Measurements from ENCODE around the gene TSC22D1.

TSC22D1 gene

GRCh38 chr13:44422755-44423643 lies 153.1 kb downstream of the TSC22D1 start:
- DNase-seq: no peak

GRCh38 chr13:44421853-44422525 lies 154.1 kb downstream of the TSC22D1 start:
- DNase-seq: no peak

- no peak for DNase-seq
These were observed 155.5 kb downstream of the TSC22D1 start for GRCh38 chr13:44420376-44421220.

- DNase-seq: no peak
These were observed 158.3 kb downstream of the TSC22D1 start for GRCh38 chr13:44417876-44418275.

GRCh38 chr13:44417446-44417845 lies 158.7 kb downstream of the TSC22D1 start:
- DNase-seq: no peak

- no peak for DNase-seq
These were observed 159.4 kb downstream of the TSC22D1 start for GRCh38 chr13:44416744-44417143.

- no peak for DNase-seq
These were observed 159.8 kb downstream of the TSC22D1 start for GRCh38 chr13:44416301-44416700.

GRCh38 chr13:44415815-44416214 lies 160.3 kb downstream of the TSC22D1 start:
- DNase-seq: no peak

GRCh38 chr13:44414716-44415115 lies 161.4 kb downstream of the TSC22D1 start:
- no peak for DNase-seq

GRCh38 chr13:44413095-44413494 lies 163.0 kb downstream of the TSC22D1 start:
- no peak for DNase-seq

GRCh38 chr13:44412346-44412935 lies 163.7 kb downstream of the TSC22D1 start:
- no peak for DNase-seq

- no peak for DNase-seq
These were observed 164.3 kb downstream of the TSC22D1 start for GRCh38 chr13:44411841-44412240.

GRCh38 chr13:44410328-44410859 lies 165.7 kb downstream of the TSC22D1 start:
- no peak for DNase-seq

GRCh38 chr13:44409595-44409994 lies 166.5 kb downstream of the TSC22D1 start:
- no peak for DNase-seq

GRCh38 chr13:44407891-44408290 lies 168.2 kb downstream of the TSC22D1 start:
- no peak for DNase-seq

- DNase-seq: no peak
These were observed 168.8 kb downstream of the TSC22D1 start for GRCh38 chr13:44407379-44407778.

GRCh38 chr13:44406617-44407016 lies 169.5 kb downstream of the TSC22D1 start:
- DNase-seq: no peak

GRCh38 chr13:44404261-44405132 lies 171.6 kb downstream of the TSC22D1 start:
- DNase-seq: no peak

- DNase-seq: no peak
These were observed 172.6 kb downstream of the TSC22D1 start for GRCh38 chr13:44403461-44404056.

GRCh38 chr13:44402899-44403445 lies 173.2 kb downstream of the TSC22D1 start:
- no peak for DNase-seq

- DNase-seq: no peak
These were observed 174.6 kb downstream of the TSC22D1 start for GRCh38 chr13:44401577-44401976.

Data from activated naive CD4-positive, alpha-beta T cell (primary cell).